Measurements from ENCODE around the gene IQGAP2.

Gene IQGAP2

GRCh38 chr5:76710991-76711390 is 307.9 kb downstream of the IQGAP2 start:
- no peak for TF ChIP-seq CTCF (conservative IDR thresholded peaks at IDR 0.05; ENCODE audit: low read depth, low read length)
- DNase-seq (ENCODE audit: low read depth): no peak
- no peak overlapping the region for H3K4me3 ChIP-seq (ENCODE audit: low read depth, low read length)

GRCh38 chr5:76714751-76715485 is 311.8 kb downstream of the IQGAP2 start:
- DNase-seq (ENCODE audit: low read depth): no peak
- H3K4me3 ChIP-seq (ENCODE audit: low read depth, low read length): peak overlapping the region; percentile 94
- no peak for TF ChIP-seq CTCF (conservative IDR thresholded peaks at IDR 0.05; ENCODE audit: low read depth, low read length)

GRCh38 chr5:76715486-76715735 is 312.3 kb downstream of the IQGAP2 start:
- no peak for DNase-seq (ENCODE audit: low read depth)
- TF ChIP-seq CTCF (conservative IDR thresholded peaks at IDR 0.05; ENCODE audit: low read depth, low read length): no peak
- peak overlapping the region; percentile 94 for H3K4me3 ChIP-seq (ENCODE audit: low read depth, low read length)

- peak; percentile 47 for TF ChIP-seq CTCF (conservative IDR thresholded peaks at IDR 0.05; ENCODE audit: low read depth, low read length)
- peak within 1 kb of the TSS; percentile 94 for H3K4me3 ChIP-seq (ENCODE audit: low read depth, low read length)
- DNase-seq (ENCODE audit: low read depth): peak; percentile 65
These were observed 312.8 kb downstream of the IQGAP2 start, which contains the start of gene F2R for GRCh38 chr5:76715736-76716455. Gene F2R (plus strand): TSS chr5:76716126. CDS start chr5:76716308, 182 bp downstream.

- peak; percentile 13 for TF ChIP-seq CTCF (conservative IDR thresholded peaks at IDR 0.05; ENCODE audit: low read depth, low read length)
These were observed 313.5 kb downstream of the IQGAP2 start for GRCh38 chr5:76716456-76717157.

GRCh38 chr5:76717222-76718083 is 314.4 kb downstream of the IQGAP2 start:
- TF ChIP-seq CTCF (conservative IDR thresholded peaks at IDR 0.05; ENCODE audit: low read depth, low read length): no peak
- H3K4me3 ChIP-seq (ENCODE audit: low read depth, low read length): peak overlapping the region; percentile 94
- DNase-seq (ENCODE audit: low read depth): no peak

More at GRCh38 chr5:76716456-76717157, 313.5 kb downstream of the IQGAP2 start:
- H3K4me3 ChIP-seq (ENCODE audit: low read depth, low read length): peak overlapping the region; percentile 94
- DNase-seq (ENCODE audit: low read depth): no peak
